Stimulated activated naive CD4-positive, alpha-beta T cell treated with Interleukin-2 at 50 U/mL for 16 hours (primary cell): ENCODE measurements around the gene ERGIC1.
"Not testable (repeated sequence)": the region's sequence is repeated elsewhere in the genome, so short reads cannot be mapped to it uniquely, and the experiment has no call there.

ENCODE experiments used
- DNase-seq: peaks from one replicate; lab custom pipeline; 2025; lab: John Stamatoyannopoulos, UW

ERGIC1 gene

DNA sequence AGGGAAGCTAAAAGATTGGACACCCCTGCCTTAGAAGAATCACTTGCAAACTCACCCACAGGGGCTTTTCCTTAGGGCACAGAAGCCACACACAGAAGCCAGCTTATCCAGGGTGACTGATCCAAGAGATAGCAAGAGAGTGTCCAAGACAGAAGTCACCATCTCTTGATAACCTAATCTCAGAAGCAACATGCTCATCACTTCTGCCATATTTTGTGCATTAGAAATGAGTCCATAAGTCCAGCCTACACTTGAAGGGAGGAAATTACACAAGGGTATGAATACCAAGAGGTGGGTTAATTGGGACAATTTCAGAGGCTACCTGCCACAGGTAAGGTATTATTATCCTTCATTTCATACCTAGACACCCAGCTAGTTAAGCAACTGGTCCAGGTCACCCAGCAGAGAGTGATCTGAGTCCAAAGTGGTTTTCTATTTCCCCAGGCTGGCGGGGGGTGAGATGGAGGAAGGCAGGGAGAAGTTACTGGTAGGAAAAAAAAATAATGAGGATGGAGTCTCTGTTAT lies 3.7 kb upstream of the ERGIC1 start:
- no peak for DNase-seq

DNA sequence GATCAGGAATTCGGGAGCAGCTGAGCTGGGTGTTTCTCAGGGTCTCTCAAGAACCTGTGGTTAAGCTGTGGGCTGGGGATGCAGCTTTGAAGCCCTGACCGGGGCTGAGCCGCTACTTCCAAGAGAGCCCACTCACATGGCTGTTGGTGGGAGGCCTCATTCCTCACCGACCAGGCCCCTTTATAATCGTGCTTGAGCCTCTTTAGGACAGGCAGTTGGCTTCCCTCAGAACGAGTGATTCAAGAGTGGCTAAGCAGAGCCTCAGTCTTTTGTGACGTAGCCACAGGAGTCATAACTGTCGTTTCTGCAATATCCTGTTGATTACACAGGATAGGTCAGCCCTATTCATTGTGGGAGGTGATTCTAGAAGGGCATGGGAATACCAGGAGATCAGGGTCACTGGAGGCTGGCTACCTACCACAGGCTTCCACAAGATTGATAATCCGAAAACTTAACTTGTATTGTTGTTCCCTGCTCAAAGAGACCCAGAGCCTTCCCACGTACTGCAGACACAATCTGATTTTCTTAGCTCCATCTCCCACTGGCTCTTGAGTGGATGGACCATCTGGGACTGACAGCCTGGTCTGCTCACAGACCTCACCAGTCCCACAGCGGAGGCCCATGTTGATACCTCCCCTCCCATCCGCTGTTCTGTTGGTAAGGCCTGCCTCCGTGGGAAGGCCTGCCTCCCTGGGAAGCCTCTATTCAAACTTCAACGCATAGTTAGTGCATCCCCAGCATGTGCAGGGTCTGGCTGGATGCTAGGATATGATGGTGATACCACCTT lies 3.0 kb upstream of the ERGIC1 start:
- DNase-seq = no peak

DNA sequence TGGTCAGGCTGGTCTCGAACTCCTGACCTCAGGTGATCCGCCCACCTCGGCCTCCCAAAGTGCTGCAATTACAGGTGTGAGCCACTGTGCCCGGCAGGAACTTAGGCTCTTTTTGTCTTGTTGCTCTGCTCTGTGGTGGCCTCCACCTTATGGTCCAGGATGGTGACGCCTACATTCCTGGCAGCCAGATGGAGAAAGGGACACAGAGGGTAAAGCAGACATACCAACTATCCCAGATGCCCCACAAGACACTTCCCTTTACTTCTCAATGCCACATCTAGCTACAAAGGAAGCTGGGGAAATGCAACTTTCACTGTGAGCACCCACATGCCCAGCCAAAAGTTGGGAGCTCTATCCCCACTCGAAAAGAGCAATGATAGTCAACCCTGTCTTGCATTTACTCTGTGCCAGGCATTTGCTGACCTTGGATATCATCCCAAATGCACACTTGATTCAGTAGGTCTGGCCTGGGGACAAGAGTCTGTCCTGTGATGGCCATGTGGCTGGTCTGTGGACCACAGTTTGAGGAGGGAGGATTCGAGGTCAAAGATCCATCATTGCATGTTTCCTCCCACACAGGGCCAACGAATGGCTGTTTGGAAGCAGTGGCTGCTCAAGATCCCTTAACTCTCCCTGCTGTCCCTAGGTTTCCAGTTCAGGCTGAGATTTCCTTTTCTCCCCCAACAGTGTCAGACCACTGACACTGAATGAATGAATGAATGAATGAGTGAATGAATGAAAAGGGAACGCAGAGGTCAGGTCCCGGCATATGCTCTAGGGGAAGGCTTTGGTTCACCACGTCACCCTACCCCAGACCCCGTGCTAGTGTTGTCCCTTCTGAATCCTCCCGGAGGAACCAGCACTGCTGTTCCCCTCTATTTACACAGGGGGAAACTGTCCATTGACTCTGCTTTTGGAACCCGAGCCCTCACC lies 1.4 kb upstream of the ERGIC1 start:
- no peak for DNase-seq

DNA sequence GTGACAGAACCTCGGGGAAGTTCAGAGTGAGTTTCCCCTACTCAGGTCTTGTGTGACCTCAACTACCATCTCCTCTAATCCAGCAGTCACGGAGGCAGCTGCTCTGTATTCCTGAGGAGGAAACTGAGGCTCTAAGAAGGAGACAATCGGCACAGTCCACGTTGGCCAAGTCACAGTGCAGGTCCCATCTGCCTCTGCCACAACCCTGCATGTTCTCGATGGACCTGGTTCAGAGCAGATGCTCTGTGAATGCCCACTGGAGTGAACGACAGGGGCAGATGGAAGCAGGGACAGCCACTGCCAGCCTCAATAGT lies 722 bp upstream of the ERGIC1 start:
- no peak for DNase-seq

DNA sequence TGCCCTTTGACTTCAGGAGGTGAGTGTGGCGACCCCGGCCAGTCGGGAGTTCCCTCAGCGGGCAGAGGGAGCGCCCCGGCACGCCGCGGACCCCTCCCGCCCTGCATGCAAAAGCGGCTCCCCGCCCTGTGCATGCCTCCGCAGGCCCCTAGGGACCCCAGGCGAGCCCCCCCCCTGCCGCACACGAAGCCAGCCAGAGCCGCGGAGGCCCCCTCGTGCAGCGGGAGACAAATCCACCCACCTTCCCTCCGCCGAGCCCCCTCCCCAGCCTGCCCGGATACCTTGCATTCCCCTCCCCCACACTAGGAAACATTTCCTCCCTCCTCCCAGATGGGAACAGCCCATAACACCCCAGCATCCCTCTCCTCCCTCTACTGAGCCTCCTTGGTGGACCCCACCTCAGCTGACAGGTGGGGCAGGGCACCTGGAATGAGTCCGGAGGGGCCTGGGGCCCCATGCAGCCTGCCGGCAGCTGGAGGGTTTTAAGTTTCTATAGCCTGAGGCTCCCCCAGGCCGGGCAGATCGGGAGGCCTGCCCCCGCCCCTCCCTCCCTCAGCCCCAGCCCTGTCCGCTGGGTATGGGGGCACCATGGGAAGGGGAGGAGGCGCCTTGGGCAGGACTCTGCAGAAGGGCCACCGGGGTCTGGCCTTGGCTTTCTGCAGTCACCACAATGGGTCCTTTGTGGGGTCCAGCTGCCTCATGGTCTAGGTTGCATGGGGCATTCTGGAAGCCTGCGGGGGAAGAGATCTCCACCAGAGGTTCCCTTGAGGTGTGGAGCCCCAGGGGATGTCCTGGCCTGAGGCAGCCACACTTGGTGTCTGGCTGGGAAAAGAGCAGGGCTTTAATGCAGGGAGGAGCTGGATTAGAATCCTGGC lies 601 bp downstream of the ERGIC1 start:
- no peak for DNase-seq

DNA sequence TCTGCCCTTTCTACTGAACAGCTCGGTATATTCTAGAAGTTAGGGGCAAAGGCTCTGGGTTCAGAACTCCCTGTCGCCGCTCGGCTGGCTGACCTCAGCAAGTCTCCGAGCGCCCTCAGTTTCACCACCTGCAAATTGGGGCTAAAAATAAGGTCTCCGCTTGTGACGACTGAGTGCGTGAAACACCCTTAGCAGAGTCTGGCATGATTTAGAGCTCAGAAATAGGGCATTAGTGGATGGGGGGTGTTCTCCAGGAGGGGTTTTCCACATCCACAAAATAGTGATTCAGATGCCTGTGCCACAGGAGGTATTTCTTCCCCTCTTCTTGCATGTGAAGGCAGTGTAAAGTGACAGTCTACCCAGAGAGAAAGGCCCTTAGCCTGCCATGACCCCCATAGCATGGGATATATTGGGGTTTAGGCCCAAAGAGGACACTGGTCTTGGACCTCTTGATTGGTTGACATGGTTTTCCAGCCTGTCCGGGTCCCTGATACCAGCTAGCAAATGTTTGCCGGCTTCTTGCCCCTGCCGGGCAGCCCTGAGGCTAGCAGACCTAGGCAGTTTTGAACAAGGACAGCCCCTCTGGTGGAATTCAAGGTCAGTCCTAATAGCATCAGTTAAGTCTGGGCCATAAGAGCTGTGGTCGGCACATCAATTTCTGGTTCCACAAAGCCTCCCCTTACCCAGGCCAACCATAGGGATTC lies 1.4 kb downstream of the ERGIC1 start:
- no peak for DNase-seq

DNA sequence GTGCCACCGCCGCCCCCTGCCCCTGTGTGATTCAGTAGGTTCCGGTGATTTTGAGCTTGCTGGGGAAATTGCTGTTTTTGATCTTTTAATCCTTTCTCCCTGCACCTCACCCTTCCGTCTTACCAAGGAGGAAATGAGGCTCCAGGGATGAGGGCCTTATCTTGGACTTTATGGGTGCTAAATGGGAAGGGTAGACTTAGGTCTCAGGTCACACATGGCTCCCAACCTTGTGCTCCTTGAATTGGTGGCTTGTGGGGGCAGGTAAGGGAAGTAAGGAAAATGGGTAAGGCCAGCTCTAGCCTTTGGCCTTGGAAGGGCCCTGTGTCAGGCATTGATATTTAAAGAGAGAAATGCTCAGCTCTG lies 1.9 kb downstream of the ERGIC1 start:
- DNase-seq = no peak

DNA sequence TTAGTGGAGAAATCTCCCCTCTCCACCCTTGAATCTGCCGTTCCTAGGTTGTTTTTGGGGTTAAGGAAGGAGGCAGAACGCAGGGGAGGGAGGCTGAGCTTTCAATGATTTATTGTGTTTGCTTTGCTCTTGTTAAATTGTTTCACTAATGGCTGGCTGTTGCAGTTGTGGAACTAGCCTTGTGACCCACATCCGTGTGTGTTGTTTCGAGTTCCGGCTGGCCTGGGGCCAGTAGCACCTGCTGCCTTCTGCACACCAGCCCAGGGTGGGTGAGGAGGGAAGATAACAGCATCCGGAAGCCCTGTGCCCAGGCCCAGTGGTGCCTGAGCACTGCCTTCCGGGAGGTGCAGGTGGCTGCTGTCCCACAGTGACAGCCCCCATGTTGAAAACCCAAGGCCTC lies 3.6 kb downstream of the ERGIC1 start:
- DNase-seq = no peak

DNA sequence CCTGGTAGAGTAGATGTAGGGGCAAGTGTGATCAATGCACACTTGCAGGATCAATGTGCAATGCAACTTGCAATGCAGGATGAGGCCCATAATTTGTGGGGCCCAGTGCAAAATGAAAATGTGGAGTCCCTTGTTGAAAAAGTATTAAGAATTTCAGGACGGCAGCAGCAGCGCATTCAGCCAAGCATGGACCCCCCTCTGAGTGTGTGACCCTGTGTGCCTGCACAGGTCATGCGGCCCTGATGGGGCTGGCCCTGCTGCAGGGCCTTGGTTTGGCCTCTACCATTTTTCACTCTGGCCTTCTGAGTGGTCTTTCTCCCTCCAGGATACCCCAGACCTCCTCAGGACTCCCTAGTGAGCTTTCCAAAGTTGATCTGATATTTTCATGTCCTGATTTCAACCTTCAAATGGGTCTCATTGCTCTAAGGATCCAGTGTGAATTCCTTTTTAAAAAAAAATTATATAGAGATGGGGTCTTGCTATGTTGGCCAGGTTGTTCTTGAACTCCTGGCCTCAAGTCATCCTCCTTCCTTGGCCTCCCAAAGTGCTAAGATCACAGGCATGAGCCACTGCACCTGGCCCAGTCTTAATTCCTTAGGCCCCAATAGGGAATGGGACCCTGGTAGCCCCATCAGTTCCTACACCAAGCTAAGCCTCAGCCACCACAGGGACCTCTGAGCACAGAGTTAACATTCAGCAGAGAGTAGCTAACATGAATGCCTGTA lies 4.3 kb downstream of the ERGIC1 start:
- DNase-seq = no peak

DNA sequence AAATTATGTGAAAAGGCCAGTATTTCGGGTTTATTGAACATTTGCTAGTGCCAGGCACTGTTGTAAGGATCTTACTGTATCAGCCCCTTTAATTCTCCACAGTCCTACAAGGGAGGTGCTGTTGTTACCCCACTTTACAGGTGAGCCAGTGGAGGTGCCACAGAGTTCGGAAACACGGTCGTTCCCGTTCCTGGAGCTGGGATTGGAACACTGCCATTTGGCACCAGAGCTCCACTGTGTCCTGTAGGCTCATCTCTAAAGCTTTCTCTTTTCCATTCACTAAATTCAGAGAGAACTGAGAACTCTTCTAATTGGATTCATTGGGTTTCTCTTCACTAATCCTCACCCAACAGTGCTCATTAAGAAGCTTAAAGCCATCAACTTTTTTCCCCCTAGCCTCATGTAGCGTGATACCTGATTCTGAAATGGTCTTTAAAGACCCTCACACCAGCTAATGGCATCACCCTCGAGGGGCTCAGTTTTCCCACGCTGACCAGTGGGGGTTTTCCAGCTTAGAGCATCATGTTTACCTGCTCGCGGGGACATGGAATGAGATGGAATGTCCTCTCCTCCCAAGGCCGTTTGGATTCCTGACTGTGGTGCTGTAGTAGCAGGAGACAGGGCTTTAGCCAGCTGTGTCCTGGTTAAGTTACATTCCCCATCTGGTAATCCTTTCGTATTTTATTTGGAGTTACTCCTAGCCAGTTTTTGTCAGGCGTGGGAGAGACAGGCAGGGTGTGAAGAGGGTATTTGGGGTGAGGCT lies 5.8 kb downstream of the ERGIC1 start:
- DNase-seq = no peak

DNA sequence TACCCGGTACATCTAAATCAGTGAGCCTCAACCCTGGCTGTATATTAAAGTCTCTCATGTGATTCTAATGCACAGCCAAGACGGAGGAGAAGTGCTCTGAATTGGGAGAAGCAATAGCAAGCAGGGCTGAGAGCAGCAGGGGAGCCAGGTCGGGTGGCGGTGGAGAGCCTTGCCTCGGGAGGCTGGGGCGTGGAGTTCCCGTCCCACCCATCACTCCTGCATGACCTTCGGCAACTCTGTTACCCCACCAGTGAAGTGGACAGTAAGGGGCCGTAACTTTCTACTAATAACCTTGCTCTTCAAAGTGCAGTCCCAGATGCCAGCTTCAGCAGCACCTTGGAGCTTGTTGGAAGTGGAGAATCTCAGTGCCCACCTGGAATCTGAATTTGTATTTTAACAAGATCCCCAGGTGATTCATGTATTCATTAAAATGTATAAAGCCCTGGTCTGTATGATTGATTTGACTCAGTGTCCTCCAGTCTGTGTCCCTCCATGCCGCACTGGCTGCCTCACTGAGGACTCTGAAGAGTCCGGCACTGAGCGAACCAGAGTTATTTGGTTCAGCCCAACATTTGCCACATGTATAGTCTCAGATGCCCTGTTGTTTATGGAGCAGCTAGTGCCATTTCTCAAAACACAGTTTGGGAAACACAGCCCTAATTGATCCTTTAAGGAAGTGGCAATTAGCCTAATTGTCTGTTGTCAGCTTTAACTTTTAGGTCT lies 6.5 kb downstream of the ERGIC1 start:
- DNase-seq = no peak

DNA sequence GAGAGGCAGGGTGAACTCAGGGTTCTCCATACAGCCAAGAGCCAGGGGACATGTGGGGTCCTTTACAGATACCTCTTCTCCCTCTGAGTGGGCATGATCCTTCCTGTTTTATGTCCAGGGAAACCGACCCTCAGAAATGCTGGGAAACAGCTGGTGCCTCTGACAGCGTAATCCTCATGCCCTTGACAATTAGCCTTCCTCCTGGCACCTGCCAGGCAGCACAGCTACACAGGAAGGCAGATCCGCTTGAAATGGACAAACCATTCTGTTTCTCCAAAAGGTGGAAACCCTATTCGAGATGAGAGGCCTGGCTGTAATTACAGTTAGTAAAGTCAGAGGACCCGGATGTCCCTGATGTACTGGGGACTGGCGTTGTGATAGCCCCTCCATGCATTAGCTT lies 7.2 kb downstream of the ERGIC1 start:
- DNase-seq = no peak

DNA sequence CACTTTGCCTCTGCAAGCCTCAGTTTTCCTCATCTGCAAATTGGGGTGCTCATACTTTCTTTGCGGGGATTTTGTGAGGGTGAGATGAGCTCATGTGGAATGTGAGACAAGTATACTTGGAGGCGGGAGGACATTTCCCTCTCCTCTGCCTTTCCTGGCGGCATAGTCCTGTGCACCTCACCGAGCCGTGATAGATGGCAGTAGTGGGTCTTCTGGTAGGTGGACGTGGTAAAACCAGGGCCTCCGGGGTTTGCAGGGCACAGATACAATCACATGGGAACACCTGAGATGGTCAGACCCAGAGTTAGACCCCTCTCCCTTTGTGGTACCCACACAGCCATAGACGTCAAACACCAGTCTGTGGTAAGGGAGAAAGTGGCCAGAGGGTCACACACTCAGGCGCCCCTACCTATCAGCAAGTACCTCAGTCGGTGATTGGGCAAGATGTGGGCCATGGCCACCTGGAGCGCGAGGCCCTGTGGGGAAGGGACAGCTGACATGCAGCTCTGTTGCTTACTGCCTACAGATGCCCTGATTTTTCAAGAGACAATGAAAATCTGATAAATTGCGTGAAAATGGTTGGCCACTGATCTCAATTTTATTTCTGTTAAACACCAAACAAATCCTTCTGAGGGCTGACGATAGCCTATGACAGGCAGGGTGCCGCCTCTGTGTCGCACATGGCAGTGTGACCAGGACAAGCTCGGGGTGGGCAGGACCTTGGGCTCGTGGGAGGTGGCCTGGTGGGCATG lies 9.9 kb downstream of the ERGIC1 start:
- no peak for DNase-seq

DNA sequence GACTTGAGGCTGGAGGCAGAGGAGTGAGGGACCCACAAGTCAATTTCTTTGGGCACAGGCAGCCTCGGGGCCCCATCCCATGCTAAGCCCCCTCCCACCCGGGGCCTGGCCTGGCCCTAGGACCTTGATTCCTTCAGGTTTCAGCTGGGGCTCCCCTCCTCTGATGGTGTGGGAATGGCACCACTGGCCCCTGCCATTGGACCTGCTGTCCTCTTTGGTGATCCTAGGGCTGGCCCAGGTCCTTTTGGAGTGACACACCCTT lies 10.5 kb downstream of the ERGIC1 start:
- no peak for DNase-seq

DNA sequence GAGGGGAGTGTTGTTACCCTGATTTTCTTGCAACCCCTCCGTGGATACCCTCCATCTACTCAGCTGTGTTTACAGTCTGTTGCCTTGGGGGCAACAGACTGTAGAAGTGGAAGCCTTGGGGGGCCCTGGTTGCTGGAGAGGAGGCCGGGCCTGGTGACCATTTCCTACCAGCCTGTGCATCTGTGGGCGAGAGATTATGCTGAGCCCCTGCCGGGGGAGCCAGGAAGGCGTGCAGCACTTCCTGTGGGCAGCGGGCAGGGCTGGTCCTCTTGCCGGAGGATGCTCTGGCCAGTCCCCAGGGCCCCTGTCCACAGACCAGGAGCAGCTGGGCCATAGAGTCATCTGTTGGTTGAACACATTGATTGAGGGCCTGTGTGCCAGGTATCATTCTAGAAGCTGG lies 11.1 kb downstream of the ERGIC1 start:
- DNase-seq = no peak

DNA sequence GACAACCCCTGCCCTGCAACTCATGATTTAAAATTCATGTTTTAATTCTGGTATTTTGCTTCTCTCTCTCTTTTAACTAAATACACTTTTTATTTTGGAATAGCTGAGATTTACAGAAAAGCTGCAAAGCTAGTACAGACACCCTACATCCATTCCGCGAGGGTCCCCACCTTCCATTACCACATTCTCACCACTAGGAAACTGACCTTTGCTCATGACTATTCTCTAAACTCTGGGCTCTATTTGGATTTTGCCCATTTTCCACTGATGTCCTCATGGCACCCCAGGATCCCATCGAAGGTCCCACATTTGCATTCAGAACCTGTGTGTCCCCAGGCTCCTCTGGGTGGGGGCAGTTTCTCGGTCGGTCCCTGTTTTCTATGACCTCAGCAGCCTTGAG lies 11.5 kb downstream of the ERGIC1 start:
- DNase-seq = no peak

DNA sequence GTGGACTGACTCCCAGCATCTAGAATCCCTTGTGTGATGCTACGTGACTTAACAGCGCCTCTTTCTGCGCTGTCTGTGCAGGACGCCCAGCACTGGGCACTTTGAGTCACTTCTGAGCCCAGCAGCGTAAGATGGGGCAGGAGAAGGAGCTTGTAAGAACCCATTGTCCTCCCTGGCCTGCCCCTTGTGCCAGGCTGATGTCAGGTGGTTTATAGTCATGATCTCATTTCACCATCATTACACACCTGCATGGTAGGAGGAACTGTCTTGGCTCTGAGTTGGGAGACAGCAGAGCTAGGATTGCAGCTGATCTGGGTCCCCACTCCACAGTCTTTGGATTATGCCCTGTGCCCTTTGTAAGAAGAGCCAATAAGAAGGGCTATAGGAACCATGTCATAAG lies 12.2 kb downstream of the ERGIC1 start:
- no peak for DNase-seq

DNA sequence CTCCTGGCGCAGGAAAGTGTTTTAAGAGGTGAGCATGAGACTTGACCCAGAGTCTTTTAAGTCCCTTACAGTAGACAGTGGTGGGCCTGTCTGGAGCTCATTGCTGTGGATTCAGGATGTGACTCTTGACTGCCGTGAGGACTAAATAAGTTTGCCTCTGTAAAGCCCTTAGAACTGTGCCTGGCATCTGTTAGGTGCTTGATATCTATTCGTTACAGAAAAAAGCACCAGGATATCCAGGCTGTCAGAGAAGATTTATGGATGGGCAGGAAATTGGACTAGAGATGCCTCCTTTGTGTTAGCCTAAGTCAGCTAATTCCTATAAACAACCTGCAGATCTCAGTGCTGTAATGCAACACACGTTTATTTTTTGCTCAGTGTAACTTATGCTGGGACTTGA lies 12.6 kb downstream of the ERGIC1 start:
- DNase-seq = no peak

DNA sequence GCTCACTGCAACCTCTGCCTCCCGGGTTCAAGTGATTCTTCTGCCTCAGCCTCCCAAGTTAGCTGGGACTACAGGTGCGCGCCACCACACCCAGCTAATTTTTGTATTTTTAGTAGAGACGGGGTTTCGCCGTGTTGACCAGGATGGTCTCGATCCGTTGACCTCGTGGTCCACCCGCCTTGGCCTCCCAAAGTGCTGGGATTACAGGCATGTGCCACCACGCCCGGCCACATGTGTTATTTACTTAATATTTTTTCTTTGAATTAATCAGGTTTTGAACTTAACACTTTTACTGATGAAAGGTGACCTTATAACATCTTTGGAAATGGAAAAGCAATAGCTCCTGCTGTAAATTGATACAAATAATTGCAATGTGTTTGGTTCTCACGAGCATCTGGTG lies 13.5 kb downstream of the ERGIC1 start:
- DNase-seq = not testable (repeated sequence)
